ENCODE measurements around the gene CHRNA9. TPM values are rescaled to one million over a fixed set of nuclear protein-coding genes. Genes with fewer than 3 reads are reported as not detected.

Gene CHRNA9
- total RNA-seq, 1 experiment from 2014 or later, result 1.2 TPM

- CTCF ChIA-PET, result interaction anchor here (0.5 to 3.2 kb wide), 66 partner anchors 10 to 614 kb away, joined by 3 to 65 read pairs (median 4); partner anchors contain the start of genes CHRNA9 and RHOH
- peaks cover 36% of the 10 kb centered on the region for H3K4me1 Mint-ChIP-seq
Observed at GRCh38 chr4:40316782-40317635, 18.1 kb upstream of the CHRNA9 start.

DNA sequence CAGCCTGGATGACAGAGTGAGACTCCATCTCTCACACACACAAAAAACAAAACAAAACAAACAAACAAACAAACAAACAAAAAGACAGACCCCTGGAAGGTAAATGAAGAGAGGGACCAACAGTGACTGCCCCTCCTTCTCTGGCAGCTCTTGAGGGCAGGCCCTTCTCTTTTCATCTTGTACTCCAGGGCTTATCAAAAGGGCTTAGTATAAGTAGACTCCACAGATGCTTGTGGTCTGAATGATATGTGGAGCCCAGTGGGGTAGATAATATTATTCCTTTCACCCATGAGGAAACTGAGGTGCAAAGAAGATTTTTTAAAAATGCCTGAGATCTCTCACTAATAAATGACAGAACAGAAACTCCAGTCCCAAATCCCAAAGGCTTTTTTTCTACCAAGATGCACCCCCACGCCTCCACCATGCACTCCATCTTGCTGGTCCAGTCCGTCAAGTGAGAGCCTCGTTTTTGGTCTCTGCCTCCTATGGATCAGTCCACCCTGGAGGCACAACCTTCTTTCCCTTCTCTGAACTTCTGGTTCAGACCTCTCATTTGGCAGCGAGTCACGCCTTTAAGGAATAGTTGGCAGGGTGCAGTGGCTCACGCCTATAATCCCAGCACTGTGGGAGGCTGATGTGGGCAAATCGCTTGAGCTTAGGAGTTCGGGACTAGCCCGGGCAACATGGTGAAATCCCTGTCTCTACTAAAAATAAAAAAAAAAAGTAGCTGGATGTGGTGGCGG, 17.0 kb upstream of the CHRNA9 start:
- CTCF ChIA-PET, result interaction anchor here (0.6 to 3.2 kb wide), 51 partner anchors 9 to 615 kb away, joined by 3 to 65 read pairs (median 5); partner anchors contain the start of genes CHRNA9 and RHOH
- H3K4me3 Mint-ChIP-seq, result no peak overlapping the region

More at GRCh38 chr4:40316782-40317635, 18.1 kb upstream of the CHRNA9 start:
- H3K4me3 Mint-ChIP-seq, result peak overlapping the region; percentile 3; the same call in 1 of the 2 replicates
- POLR2A ChIA-PET, result interaction anchor here (0.7 kb wide), 1 partner anchor 136 kb away, joined by 3 read pairs; no protein-coding TSS in a partner anchor
- no peaks in the 10 kb centered on the region for H3K9me3 Mint-ChIP-seq
- DNase-seq (ENCODE audit: low spot score), result peak; percentile 60
- peak; percentile 89 for ATAC-seq
- no peaks in the 10 kb centered on the region for H3K36me3 Mint-ChIP-seq
- H3K27me3 Mint-ChIP-seq (ENCODE audit: low read depth), result no peaks in the 10 kb centered on the region
- H3K27ac Mint-ChIP-seq, result peak overlapping the region; percentile 87
- TF ChIP-seq MAX (CRISPR knock-in tag; IDR thresholded peaks at IDR 0.05) (peak; percentile 83), ZNF423 (CRISPR knock-in tag; IDR thresholded peaks at IDR 0.05) (no peak), ZNF532 (CRISPR knock-in tag; IDR thresholded peaks at IDR 0.05; ENCODE audit: borderline replicate concordance) (peak; percentile 63; the same call in 1 of the 2 replicates), ZMAT4 (CRISPR knock-in tag; IDR thresholded peaks at IDR 0.05) (no peak), GTF2I (CRISPR knock-in tag; conservative IDR thresholded peaks at IDR 0.05) (no peak), PRRX2 (CRISPR knock-in tag; IDR thresholded peaks at IDR 0.05) (no peak), TP53 (CRISPR knock-in tag; IDR thresholded peaks at IDR 0.05) (no peak), SP1 (CRISPR knock-in tag; conservative IDR thresholded peaks at IDR 0.05) (no peak)
- TF ChIP-seq, protein P1, sequence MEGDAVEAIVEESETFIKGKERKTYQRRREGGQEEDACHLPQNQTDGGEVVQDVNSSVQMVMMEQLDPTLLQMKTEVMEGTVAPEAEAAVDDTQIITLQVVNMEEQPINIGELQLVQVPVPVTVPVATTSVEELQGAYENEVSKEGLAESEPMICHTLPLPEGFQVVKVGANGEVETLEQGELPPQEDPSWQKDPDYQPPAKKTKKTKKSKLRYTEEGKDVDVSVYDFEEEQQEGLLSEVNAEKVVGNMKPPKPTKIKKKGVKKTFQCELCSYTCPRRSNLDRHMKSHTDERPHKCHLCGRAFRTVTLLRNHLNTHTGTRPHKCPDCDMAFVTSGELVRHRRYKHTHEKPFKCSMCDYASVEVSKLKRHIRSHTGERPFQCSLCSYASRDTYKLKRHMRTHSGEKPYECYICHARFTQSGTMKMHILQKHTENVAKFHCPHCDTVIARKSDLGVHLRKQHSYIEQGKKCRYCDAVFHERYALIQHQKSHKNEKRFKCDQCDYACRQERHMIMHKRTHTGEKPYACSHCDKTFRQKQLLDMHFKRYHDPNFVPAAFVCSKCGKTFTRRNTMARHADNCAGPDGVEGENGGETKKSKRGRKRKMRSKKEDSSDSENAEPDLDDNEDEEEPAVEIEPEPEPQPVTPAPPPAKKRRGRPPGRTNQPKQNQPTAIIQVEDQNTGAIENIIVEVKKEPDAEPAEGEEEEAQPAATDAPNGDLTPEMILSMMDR (IDR thresholded peaks at IDR 0.05), result peak; percentile 89

GRCh38 chr4:40321574-40322275, 13.4 kb upstream of the CHRNA9 start:
- ChIA-PET CTCF (interaction anchor here (0.5 to 1.3 kb wide), 4 partner anchors 9 to 907 kb away, joined by 3 to 4 read pairs (median 3); no protein-coding TSS in a partner anchor), POLR2A (interaction anchor here (0.6 kb wide), 1 partner anchor 101 kb away, joined by 3 read pairs; no protein-coding TSS in a partner anchor)
- ATAC-seq, result no peak
- TF ChIP-seq, protein P2, sequence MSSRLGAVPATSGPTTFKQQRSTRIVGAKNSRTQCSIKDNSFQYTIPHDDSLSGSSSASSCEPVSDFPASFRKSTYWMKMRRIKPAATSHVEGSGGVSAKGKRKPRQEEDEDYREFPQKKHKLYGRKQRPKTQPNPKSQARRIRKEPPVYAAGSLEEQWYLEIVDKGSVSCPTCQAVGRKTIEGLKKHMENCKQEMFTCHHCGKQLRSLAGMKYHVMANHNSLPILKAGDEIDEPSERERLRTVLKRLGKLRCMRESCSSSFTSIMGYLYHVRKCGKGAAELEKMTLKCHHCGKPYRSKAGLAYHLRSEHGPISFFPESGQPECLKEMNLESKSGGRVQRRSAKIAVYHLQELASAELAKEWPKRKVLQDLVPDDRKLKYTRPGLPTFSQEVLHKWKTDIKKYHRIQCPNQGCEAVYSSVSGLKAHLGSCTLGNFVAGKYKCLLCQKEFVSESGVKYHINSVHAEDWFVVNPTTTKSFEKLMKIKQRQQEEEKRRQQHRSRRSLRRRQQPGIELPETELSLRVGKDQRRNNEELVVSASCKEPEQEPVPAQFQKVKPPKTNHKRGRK (CRISPR knock-in tag; IDR thresholded peaks at IDR 0.05; ENCODE audit: borderline replicate concordance), result no peak
- TF ChIP-seq JUN (CRISPR knock-in tag; IDR thresholded peaks at IDR 0.05) (no peak), RORB (CRISPR knock-in tag; IDR thresholded peaks at IDR 0.05) (no peak), IRF1 (CRISPR knock-in tag; IDR thresholded peaks at IDR 0.05) (no peak), ZNF425 (CRISPR knock-in tag; conservative IDR thresholded peaks at IDR 0.05) (no peak), NR2C2 (CRISPR knock-in tag; IDR thresholded peaks at IDR 0.05) (no peak), KAT7 (CRISPR knock-in tag; IDR thresholded peaks at IDR 0.05; ENCODE audit: borderline replicate concordance) (no peak)

More for the DNA sequence above, 17.0 kb upstream of the CHRNA9 start:
- ATAC-seq (no peak), DNase-seq (ENCODE audit: low spot score) (no peak)
- no peaks in the 10 kb centered on the region for H3K27me3 Mint-ChIP-seq (ENCODE audit: low read depth)
- H3K9me3 Mint-ChIP-seq, result no peaks in the 10 kb centered on the region
- no peak overlapping the region for H3K27ac Mint-ChIP-seq
- no peaks in the 10 kb centered on the region for H3K36me3 Mint-ChIP-seq
- POLR2A ChIA-PET, result no interaction called here
- no peak for TF ChIP-seq GRHL2 (CRISPR knock-in tag; IDR thresholded peaks at IDR 0.05; ENCODE audit: insufficient replicate concordance, severe bottlenecking)
- H3K4me1 Mint-ChIP-seq, result peaks cover 40% of the 10 kb centered on the region

More at GRCh38 chr4:40321574-40322275, 13.4 kb upstream of the CHRNA9 start:
- Mint-ChIP-seq H3K4me3 (no peak overlapping the region), H3K4me1 (peaks cover 37% of the 10 kb centered on the region), H3K9me3 (no peaks in the 10 kb centered on the region), H3K27ac (no peak overlapping the region), H3K36me3 (no peaks in the 10 kb centered on the region), H3K27me3 (ENCODE audit: low read depth) (no peaks in the 10 kb centered on the region)
- no peak for DNase-seq (ENCODE audit: low spot score)

Data from WTC11 (cell line).